Aorta (tissue), 5 donors: Measurements from ENCODE around the gene STARD13. TPM values are rescaled to one million over a fixed set of nuclear protein-coding genes. Genes with fewer than 3 reads are reported as not detected.
A peak's percentile ranks its signal among the peaks of the same experiment; 100 is the strongest.

Experiments used
- ATAC-seq: fragments of 200-7000 bp; cut with Tn5 transposase; one replicate; pipeline ENCODE4 v1.9.1; 2022; ENCODE audit warnings: moderate library complexity; ENCODE audit not compliant: low FRiP score
- DNase-seq, 2 donors: peaks; one replicate each; pipeline ENCODE4 v3.0.0-alpha.2; 2020
- H3K27ac ChIP-seq, 2 donors: one replicate each; pipeline ENCODE4 v1.5.1; 2013; ENCODE audit warnings: low read length in 2 of 2, mild to moderate bottlenecking in 2 of 2, moderate library complexity in 2 of 2, control low read depth in 1 of 2, inconsistent platforms in 1 of 2, low read depth in 1 of 2
- H3K27me3 ChIP-seq, 2 donors: one replicate each; pipeline ENCODE4 v1.6.1; 2013; ENCODE audit warnings: control low read depth in 1 of 2, low read length in 1 of 2, mild to moderate bottlenecking in 1 of 2, moderate library complexity in 1 of 2; ENCODE audit not compliant: insufficient read depth in 2 of 2, control insufficient read depth in 1 of 2
- H3K36me3 ChIP-seq, 2 donors: one replicate each; pipeline ENCODE4 v1.6.1; 2013; ENCODE audit warnings: control low read depth in 1 of 2, low read length in 1 of 2, mild to moderate bottlenecking in 1 of 2; ENCODE audit not compliant: insufficient read depth in 2 of 2, control insufficient read depth in 1 of 2
- H3K4me1 ChIP-seq, 2 donors: one replicate each; pipeline ENCODE4 v1.6.1; 2013; ENCODE audit warnings: low read length in 2 of 2, control low read depth in 1 of 2, mild to moderate bottlenecking in 1 of 2, moderate library complexity in 1 of 2; ENCODE audit not compliant: insufficient read depth in 2 of 2, control insufficient read depth in 1 of 2
- H3K4me3 ChIP-seq, 2 donors: one replicate each; pipeline ENCODE4 v1.5.1; 2013; ENCODE audit warnings: low read length in 2 of 2, control low read depth in 1 of 2, mild to moderate bottlenecking in 1 of 2
- H3K9me3 ChIP-seq: one replicate; pipeline ENCODE4 v1.6.1; 2013; ENCODE audit warnings: mild to moderate bottlenecking, low read length; ENCODE audit not compliant: control insufficient read depth
- WGBS, 2 donors: extraction: QIAGEN DNeasy Blood & Tissue Kit; methylation state at CpG; one replicate each; pipeline ENCODE4 v1.1.7; 2013; 5-methylcytosine and 5-hydroxymethylcytosine counted together
- intact Hi-C, 2 donors: fragments of 100-400 bp; cut with DNase I; formaldehyde crosslinking; loops; one replicate each; pipeline versions ENCODE4 v1.14.2 to v1.15.0; 2022
- polyA plus RNA-seq, 2 donors: library from polyadenylated mRNA; stranded (reverse); fragments of 200-250 nt; gene quantifications; one replicate each; pipeline ENCODE4 v1.2.3, GENCODE V29; 2013
- total RNA-seq, 2 donors: library from RNA; stranded (reverse); fragmentation: NEBNext Ultra II Directional; extraction: Animal tissue kit (Norgen Biotek cat#: 25700); gene quantifications; one replicate each; pipeline ENCODE4 v1.2.1, GENCODE V29; 2021
- donor health status: healthy with polysubstance abuse.
- donor health status: Bipolar disorder and iron deficiency.
- donor health status: DM: no; HTN: no; CAD: no.
- donor health status: DM: no; HTN: no; CAD: no.
- donor health status: DM: yes; HTN: yes; CAD: no.

STARD13 gene
- total and polyA plus RNA-seq, 4 donors: 15.0 to 85.5 (median 39.8) TPM

DNA sequence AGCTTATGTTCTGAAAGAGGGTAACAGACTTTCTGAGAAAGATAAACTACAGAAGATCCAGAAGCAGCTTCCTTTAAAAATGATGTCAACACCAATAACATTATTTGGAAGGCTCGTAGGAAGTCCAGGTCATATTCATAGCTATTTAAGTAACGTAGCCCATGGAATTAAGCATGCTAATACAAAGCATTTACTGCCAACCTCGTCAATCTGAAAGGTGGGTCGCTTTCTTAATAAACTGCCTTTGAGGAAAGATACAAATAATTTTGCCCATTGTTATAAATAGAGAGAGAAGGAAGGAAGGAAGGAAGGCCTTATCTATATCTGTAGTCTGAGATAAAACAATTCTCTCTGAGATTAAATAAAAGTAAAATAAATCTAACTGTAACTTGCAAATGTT, 80.3 kb downstream of the STARD13 start:
- DNase-seq: no peak
- ATAC-seq: no peak
- intact Hi-C loops: loop anchor here in 1 of 2 donors (10.0 kb wide), 1 partner anchor 90 kb away; no protein-coding TSS in a partner anchor
- 1 to 6% methylated on average over 4 of the region's 4 CpGs for whole genome bisulfite sequencing, 2 donors
- Histone ChIP-seq H3K27me3 (no peaks in the 10 kb centered on the region), H3K4me3 (peak overlapping the region; percentile 97 to 100), H3K36me3 (no peaks in the 10 kb centered on the region), H3K4me1 (peaks cover 6 to 8% of the 10 kb centered on the region in 2 donors), H3K27ac (peak overlapping the region in 1 of 2 donors; percentile 83), H3K9me3 (no peaks in the 10 kb centered on the region)

DNA sequence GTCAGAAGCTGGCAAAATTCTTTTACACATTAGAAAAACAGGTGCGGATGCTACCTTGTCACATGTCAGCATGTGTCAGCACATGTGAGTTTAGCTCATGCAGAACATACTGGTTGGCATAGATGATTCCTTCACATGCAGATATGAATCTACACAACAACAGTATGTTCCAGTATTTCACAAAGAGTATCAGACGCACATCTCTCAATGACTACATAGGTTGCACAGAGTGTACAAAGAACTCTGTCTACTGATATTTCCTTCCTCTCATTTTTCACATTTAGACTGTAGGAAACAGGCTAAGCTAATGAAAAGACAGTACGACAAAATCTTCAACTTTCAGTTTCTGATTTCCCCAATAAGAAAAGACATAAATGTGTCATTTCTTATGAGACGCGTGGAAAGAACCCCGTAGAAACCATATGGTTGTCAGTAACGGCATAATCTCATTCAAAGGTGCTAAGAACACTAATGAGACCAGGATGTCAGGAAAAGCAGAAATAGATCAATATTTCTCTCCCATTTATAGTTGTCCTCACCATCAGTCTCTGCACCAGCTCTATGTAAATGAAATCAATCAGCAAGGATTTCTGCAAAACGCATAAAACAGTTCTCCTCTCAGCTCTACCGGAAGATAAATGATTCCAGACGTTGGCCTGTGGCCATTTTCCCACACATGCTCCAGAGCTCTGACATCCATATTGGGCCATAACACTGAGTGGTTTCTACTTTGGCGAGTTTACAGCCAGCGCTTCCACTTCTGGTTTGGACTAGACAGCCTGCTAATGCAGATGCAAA, 81.2 kb downstream of the STARD13 start:
- Histone ChIP-seq H3K9me3 (no peaks in the 10 kb centered on the region), H3K27ac (peak overlapping the region; percentile 83 to 86), H3K27me3 (no peaks in the 10 kb centered on the region), H3K36me3 (no peaks in the 10 kb centered on the region), H3K4me1 (peaks cover 10 to 11% of the 10 kb centered on the region in 2 donors), H3K4me3 (peak overlapping the region; percentile 97 to 100)
- DNase-seq (peak; percentile 84 to 86), ATAC-seq (peak; percentile 73)
- intact Hi-C loops: loop anchor here in 1 of 2 donors (5.0 to 10.0 kb wide), 2 partner anchors 47 to 90 kb away; no protein-coding TSS in a partner anchor
- 2 to 3% methylated on average over 12 of the region's 12 CpGs for WGBS, 2 donors

DNA sequence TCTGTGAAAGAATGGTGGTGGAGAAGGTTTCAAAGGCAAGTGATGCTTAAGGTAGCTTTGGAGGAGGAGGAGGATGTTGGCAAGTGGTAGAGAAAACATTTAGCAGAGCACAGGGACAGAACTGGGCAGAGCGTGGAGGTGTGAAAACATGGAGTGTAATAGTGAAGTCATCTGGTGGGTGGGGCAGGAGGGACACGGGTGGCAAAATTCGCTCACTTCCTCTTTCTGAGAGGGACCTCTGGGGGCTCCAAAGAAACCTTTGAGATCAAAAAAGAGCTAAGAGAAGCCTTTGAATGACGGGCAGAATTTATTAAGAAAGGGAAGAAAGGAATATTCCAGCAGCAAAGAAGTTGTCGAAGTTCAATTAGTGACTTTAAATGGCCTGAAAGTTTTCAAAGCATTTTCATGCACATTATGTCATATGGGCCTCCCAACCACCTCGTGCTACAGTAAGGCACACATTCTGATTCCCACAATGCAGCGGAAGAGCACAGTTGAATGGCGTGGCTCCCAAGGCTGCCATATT, 82.8 kb downstream of the STARD13 start:
- no peak for ATAC-seq
- DNase-seq: no peak
- no peaks in the 10 kb centered on the region for H3K27me3 ChIP-seq
- H3K4me1 ChIP-seq: peaks cover 12 to 14% of the 10 kb centered on the region in 2 donors
- no peaks in the 10 kb centered on the region for H3K9me3 ChIP-seq
- H3K27ac ChIP-seq: no peak overlapping the region
- intact Hi-C loops: loop anchor here in 1 of 2 donors (5.0 to 10.0 kb wide), 2 partner anchors 45 to 88 kb away; no protein-coding TSS in a partner anchor
- WGBS, 2 donors: 66 to 70% methylated on average over 8 of the region's 8 CpGs
- H3K4me3 ChIP-seq: no peak overlapping the region
- no peaks in the 10 kb centered on the region for H3K36me3 ChIP-seq

DNA sequence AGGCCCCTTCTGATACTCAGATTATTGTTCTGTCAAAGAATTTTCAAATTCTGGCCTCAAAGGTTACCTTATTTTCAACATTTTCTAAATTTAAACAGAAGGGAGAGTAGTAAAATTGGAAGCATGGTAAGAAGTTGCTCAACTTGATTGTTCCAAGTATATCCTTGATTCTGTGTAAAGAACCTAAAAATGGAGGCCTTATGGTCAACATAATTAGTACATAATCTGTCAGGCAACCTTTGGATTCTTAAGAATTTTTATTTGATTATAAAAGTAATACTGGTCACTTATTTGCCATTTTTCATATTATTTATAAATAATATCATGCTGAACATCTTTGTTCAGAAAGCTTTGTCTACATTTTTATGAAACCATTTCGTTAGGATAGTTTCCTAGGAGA, 83.9 kb downstream of the STARD13 start:
- peaks cover 10 to 12% of the 10 kb centered on the region in 2 donors for H3K4me1 ChIP-seq
- H3K9me3 ChIP-seq: no peaks in the 10 kb centered on the region
- DNase-seq: no peak
- intact Hi-C loops: loop anchor here in 1 of 2 donors (5.0 to 10.0 kb wide), 2 partner anchors 44 to 87 kb away; no protein-coding TSS in a partner anchor
- no peak overlapping the region for H3K27ac ChIP-seq
- WGBS, 2 donors: 20 to 29% methylated on average over 1 of the region's 1 CpG
- H3K36me3 ChIP-seq: no peaks in the 10 kb centered on the region
- ATAC-seq: no peak
- H3K4me3 ChIP-seq: no peak overlapping the region
- no peaks in the 10 kb centered on the region for H3K27me3 ChIP-seq

DNA sequence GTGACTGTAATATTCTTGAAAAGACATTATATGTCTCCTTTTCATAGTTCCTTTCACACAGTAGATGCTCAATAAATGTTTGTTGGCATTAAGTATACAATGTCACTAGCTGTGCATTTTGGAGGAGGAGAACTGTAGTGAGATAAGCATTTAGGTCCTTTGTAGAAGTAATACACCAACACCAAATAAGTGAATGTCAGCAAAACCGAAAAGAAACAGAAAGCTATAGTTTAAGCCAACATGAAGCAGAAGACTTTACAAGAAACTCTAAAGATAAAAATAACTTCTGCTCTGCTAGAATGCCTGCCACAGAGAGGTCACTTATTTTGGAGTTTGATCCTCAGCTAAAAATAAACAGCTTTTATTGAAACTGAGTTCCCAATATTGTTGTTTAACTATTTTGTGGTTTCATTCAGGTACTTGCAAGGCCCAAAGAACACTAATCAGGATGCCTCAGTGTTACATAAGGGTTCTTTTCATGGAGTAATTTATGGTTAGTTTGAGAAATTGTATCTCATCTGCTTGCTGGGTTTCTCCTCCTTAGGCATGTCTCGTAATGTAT, 86.2 kb downstream of the STARD13 start:
- ATAC-seq (no peak), DNase-seq (no peak)
- H3K4me3 ChIP-seq: no peak overlapping the region
- H3K27ac ChIP-seq: no peak overlapping the region
- H3K9me3 ChIP-seq: no peaks in the 10 kb centered on the region
- intact Hi-C loops: loop anchor here in 1 of 2 donors (5.0 kb wide), 1 partner anchor 87 kb away; no protein-coding TSS in a partner anchor
- peaks cover 10 to 14% of the 10 kb centered on the region in 2 donors for H3K4me1 ChIP-seq
- H3K36me3 ChIP-seq: no peaks in the 10 kb centered on the region
- 25 to 32% methylated on average over 2 of the region's 2 CpGs for WGBS, 2 donors
- no peaks in the 10 kb centered on the region for H3K27me3 ChIP-seq

DNA sequence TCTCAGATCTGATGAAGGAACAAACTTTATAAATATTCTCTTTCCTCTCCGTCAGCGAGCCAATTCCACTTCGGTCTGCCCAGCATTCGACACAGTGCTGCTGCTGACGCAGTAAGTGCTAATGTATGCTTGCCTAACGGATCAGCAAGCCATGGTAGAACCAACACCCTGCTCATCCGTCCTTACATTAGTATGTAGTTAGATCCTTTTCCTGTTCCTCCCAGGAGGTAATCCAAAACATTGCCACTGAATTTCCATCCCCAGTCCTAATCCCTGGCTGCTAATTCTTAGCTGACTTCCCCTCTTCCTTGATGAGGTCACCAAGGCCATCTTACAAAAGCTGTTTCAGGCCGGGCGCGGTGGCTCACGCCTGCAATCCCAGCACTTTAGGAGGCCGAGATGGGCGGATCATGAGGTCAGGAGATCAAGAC, 88.0 kb downstream of the STARD13 start:
- peak overlapping the region in 1 of 2 donors; percentile 38 for H3K27ac ChIP-seq
- no peak for ATAC-seq
- no peaks in the 10 kb centered on the region for H3K9me3 ChIP-seq
- peaks cover 17 to 18% of the 10 kb centered on the region in 2 donors for H3K4me1 ChIP-seq
- WGBS, 2 donors: 87 to 90% methylated on average over 13 of the region's 13 CpGs
- no peaks in the 10 kb centered on the region for H3K27me3 ChIP-seq
- H3K36me3 ChIP-seq: no peaks in the 10 kb centered on the region
- intact Hi-C loops: loop anchor here in 1 of 2 donors (5.0 kb wide), 1 partner anchor 85 kb away; no protein-coding TSS in a partner anchor
- no peak overlapping the region for H3K4me3 ChIP-seq
- DNase-seq: no peak

DNA sequence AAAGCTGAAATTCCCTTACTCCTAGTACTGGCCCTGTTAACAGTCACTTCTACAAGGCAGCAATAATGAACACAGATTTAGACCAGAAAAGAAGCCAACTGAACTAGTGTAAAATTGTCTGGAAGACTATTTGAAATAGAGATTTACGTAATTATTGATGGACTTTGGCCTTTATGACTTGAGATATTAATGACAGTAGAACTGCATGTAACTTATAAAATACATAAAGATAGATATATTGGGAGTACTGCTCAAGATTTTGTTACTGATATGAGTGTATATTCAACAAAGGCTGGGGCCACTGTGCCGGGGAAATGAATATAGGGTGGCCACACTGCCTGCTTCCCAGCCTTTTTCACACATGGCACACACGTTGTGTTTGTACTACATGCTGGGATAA, 88.8 kb downstream of the STARD13 start:
- Histone ChIP-seq H3K27me3 (no peaks in the 10 kb centered on the region), H3K9me3 (no peaks in the 10 kb centered on the region), H3K36me3 (no peaks in the 10 kb centered on the region), H3K4me1 (peaks cover 14 to 20% of the 10 kb centered on the region in 2 donors), H3K4me3 (no peak overlapping the region), H3K27ac (no peak overlapping the region)
- ATAC-seq (no peak), DNase-seq (no peak)
- 84% methylated on average over 3 of the region's 3 CpGs for WGBS, 2 donors
- intact Hi-C loops: loop anchor here in 1 of 2 donors (5.0 kb wide), 1 partner anchor 84 kb away; no protein-coding TSS in a partner anchor

DNA sequence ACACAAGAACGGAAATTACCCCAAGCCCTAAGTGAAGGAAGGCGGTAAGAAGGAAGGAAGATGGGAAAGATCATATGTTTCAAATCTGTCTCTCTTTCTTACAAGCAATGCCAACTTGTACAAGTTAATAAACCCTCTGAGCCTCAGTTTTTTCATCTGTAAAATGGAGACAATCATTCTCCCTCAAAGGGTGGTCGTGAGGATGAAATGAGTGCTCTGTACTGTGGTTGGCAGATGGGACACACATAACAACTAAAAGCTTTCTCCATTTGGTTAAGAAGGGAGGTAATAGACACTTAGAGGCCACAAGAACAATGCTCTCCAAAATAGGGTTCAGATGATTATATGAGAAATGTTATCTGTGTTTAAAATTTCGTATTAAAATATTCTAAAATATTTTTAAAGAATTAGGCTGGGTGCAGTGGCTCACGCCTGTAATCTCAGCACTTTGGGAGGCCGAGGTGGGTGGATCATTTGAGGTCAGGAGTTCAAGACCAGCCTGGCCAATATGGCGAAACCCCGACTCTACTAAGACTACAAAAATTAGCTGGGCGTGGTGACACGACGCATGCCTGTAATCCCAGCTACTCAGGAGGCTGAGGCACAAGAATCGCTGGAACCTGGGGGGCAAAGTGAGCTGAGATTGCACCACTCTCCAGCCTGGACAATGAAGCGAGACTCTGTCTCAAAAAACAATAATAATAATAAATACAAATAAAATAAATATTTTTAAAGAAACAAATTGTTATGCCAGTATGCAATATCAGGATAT, 89.7 kb downstream of the STARD13 start:
- no peak for DNase-seq
- no peak for ATAC-seq
- H3K4me3 ChIP-seq: no peak overlapping the region
- WGBS, 2 donors: 76 to 78% methylated on average over 13 of the region's 13 CpGs
- no peaks in the 10 kb centered on the region for H3K36me3 ChIP-seq
- no peaks in the 10 kb centered on the region for H3K27me3 ChIP-seq
- intact Hi-C loops: loop anchor here in 1 of 2 donors (5.0 kb wide), 1 partner anchor 84 kb away; no protein-coding TSS in a partner anchor
- no peaks in the 10 kb centered on the region for H3K9me3 ChIP-seq
- H3K4me1 ChIP-seq: peaks cover 15 to 24% of the 10 kb centered on the region in 2 donors
- no peak overlapping the region for H3K27ac ChIP-seq
